GM10266 (cell line): ENCODE data around the gene SH2D2A.

Source experiments
- DNase-seq: peaks from one replicate; pipeline ENCODE4 v3.0.0; 2012; ENCODE audit errors: extremely low spot score
- TF ChIP-seq, protein P1 (sequence below): IDR thresholded peaks from 2 replicates; pipeline ENCODE4 v1.5.1; 2012; ENCODE audit warnings: mild to moderate bottlenecking, low read depth; ENCODE audit not compliant: control insufficient read depth, insufficient read depth; ENCODE audit errors: missing control alignments

The SH2D2A gene

DNA sequence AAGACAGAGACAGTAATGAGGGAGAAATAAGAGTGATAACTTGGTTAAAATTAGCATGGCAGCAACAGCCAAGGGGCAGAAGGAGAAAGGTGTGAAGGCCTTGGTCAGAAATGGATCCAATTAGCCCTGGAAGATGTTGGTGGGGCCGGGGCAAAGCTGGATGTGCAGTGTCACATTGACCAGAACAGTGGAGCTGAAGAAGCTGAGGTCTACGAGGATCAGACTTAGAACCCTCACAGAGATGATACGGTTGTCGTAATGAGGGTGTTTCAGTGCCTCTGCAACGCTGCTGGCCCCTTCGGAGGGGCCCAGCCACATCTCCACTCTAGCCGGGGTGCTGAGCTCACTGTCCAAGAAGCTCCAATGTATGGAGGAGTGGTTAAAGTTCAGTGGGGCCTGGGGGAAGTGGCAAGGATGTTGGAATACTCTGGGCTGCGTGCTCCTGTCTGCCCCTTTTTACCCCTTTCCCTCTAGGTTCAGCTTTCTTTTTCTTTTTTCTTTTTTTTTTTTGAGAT lies 14.2 kb downstream of the SH2D2A start:
- TF ChIP-seq, protein P1, sequence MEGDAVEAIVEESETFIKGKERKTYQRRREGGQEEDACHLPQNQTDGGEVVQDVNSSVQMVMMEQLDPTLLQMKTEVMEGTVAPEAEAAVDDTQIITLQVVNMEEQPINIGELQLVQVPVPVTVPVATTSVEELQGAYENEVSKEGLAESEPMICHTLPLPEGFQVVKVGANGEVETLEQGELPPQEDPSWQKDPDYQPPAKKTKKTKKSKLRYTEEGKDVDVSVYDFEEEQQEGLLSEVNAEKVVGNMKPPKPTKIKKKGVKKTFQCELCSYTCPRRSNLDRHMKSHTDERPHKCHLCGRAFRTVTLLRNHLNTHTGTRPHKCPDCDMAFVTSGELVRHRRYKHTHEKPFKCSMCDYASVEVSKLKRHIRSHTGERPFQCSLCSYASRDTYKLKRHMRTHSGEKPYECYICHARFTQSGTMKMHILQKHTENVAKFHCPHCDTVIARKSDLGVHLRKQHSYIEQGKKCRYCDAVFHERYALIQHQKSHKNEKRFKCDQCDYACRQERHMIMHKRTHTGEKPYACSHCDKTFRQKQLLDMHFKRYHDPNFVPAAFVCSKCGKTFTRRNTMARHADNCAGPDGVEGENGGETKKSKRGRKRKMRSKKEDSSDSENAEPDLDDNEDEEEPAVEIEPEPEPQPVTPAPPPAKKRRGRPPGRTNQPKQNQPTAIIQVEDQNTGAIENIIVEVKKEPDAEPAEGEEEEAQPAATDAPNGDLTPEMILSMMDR, result no peak

DNA sequence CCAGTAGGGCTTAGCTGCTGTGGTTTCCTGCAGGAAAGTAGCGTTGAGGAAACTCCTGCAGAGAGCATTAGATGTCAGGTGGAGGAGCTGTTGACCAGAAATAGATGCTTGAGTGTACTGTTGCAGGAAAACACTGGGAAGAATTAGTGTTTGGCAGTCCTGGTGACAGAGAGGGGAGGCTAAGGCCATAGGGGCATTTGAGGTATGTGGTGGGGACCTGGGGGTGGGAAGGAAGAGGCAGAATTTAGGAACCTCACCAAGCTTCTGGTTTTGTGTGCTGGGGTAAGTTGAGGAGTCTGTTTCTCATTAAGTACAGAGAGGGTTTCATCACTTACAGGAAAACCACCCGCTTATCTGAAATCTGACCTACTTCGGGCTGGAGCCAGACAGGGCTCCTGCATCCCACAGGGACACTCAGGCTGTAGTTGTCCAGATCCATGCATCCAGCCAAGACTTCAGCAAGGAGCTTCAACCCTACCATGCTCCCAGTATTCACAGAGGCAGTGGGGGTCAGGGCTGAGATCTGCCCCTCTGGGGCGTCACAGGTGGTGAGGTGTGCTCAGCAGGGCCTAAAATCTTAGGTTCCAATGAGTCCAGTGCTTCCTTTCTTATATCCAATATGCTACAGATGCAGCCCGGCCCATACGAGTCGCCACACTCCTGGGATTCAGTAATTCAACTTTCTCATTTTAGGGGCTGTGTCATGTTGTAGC lies 15.1 kb downstream of the SH2D2A start:
- no peak for DNase-seq
- TF ChIP-seq, protein P1, result no peak

More for the DNA sequence above, 14.2 kb downstream of the SH2D2A start:
- DNase-seq, result no peak

DNA sequence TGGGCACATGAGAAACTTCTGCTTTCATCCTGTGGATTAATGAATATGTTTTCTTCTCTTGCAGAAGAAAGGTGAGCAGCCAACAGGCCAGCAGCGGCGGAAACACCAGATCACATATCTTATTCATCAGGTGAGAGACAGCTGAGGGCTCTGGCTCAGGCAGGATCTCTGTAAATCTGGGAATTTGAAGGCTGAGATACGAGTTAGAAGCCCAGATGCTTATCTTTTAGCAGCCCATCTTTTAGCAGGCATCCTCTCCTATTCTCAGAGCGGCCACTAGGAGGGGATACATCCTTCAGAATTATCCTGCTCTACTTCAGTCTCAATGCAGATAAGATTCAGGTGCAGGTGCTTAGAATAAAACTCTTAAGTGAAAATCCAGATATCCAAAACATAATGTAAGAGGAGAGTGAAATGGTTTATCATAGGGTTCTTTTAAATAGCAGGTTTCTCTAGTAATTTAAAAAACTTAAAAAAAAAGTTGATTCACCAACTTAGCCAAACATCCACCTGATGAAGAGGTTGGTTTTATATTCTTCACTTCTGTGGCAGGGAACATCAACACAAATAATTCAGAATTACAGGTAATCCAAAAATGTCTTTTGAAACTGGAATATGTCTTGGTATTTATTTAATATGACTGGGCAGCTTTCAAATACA lies 19.3 kb downstream of the SH2D2A start:
- peak; percentile 60 for DNase-seq

DNA sequence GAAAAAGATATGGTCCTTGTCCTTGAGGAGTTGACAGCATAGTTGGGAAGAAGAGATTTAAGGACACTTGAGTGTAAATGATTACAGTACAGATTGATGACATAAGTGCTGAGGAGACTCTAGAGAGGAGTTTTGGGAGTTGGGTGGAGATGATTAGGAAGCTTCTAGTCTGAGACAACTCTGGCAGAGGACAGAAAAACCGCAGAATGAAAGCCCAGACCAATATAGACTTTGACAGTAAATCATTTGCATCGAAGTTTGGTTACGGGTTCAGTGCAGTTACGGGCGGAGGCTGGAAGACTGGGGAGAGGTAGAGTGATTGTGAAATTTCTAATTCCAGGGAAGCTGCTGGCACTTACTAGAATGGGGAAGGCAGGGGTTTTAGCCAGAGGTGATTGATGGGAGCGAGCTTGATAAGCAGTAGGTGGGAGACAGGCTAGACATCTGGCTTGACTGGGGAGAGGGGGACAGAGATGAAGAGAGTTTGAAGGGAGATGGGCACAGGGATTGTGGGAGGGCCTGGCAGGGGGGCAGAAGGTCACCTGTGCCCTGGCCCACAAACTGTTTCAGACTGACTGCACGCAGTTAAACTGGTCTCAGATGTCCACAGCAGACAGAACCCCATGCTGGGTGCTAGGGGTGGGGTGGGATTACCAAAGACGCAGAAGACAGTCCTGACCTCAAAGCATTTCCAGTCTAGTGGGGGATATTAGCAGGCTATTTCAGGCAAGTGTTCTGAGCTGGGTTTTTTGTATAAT lies 20.1 kb downstream of the SH2D2A start:
- TF ChIP-seq, protein P1, result no peak
- DNase-seq, result no peak

More for the DNA sequence above, 19.3 kb downstream of the SH2D2A start:
- TF ChIP-seq, protein P1, result peak; percentile 82

DNA sequence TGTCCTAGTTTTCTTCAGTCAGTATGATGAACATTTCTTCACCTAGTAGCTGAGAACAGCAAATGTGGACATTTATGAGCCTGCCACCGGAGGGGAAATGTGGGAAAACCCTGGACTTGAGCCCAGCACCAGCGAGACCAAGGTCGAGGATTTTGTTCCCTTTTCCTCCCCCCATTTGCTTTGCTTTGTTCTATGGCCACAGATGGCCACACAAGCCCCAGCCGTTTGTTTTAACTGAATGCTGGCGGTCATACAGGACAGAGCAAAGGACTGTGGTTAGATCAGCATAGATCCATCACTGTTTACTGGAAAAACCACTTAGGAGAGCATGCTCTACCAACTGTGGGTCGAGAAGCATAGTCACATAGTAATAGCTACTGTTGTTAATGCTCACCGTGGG lies 20.9 kb downstream of the SH2D2A start:
- DNase-seq, result no peak

DNA sequence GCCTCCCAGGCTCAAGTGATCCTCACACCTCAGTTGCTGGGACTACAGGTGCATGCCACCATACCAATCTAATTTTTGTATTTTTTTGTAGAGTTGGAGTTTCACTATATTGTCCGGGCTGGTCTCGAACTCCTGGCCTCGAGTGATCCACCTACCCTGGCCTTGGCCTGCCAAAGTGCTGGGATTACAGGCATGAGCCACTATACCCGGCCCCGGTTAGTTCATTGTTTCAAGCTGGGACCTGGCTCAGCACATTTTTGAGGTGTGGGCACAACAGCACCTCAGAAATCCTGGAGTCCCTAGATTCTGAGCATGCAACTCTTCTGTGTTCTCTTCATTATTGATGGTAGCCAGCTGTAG lies 21.3 kb downstream of the SH2D2A start:
- DNase-seq, result no peak
- TF ChIP-seq, protein P1, result no peak

More for the DNA sequence above, 20.9 kb downstream of the SH2D2A start:
- TF ChIP-seq, protein P1, result no peak
